ENCODE results near the gene CDKAL1.

The CDKAL1 gene

DNA sequence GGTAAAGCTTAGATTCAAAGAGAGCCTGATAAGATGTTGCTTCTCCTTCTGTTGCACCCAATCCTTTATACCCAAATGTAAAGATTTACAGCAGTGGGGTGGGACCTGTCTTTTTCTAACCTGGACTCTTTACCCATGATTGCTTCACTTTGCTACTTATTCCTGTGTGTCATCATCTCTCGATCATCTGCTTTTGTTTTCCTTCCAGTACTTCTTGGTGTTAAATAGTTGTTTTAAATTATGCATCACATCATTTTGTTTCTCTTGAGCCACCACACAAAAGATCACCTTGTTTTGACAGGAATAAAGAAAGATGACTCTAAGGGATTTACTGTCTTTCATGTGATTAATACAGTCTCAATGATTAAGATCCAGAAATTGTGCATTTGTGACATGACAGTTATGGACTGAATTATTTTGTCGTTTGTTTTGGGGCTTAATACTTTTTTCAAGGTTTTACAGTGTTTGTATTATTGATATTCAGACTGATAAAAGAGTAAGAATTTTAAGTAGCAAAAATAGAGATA lies 123.1 kb downstream of the CDKAL1 start:
- Histone ChIP-seq H3K4me3 (replicated peaks; ENCODE audit: insufficient read depth, low read length) (no peak overlapping the region), H3K27me3 (ENCODE audit: insufficient read depth, poor library complexity, severe bottlenecking) (no peaks in the 10 kb centered on the region), H3K27ac (replicated peaks) (no peak overlapping the region)
- no peak for DNase-seq (ENCODE audit: low read depth in 1 of 2, low spot score in 1 of 2)
- TF ChIP-seq, protein P1, sequence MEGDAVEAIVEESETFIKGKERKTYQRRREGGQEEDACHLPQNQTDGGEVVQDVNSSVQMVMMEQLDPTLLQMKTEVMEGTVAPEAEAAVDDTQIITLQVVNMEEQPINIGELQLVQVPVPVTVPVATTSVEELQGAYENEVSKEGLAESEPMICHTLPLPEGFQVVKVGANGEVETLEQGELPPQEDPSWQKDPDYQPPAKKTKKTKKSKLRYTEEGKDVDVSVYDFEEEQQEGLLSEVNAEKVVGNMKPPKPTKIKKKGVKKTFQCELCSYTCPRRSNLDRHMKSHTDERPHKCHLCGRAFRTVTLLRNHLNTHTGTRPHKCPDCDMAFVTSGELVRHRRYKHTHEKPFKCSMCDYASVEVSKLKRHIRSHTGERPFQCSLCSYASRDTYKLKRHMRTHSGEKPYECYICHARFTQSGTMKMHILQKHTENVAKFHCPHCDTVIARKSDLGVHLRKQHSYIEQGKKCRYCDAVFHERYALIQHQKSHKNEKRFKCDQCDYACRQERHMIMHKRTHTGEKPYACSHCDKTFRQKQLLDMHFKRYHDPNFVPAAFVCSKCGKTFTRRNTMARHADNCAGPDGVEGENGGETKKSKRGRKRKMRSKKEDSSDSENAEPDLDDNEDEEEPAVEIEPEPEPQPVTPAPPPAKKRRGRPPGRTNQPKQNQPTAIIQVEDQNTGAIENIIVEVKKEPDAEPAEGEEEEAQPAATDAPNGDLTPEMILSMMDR (IDR thresholded peaks at IDR 0.05; ENCODE audit: insufficient read depth, low read length) = no peak
- TF ChIP-seq POLR2AphosphoS5 (IDR thresholded peaks at IDR 0.05; ENCODE audit: low read depth) (no peak), SPI1 (IDR thresholded peaks at IDR 0.05; ENCODE audit: borderline replicate concordance, low read depth) (no peak), GABPA (IDR thresholded peaks at IDR 0.05; ENCODE audit: low read depth) (no peak)
- TF ChIP-seq, protein P2, sequence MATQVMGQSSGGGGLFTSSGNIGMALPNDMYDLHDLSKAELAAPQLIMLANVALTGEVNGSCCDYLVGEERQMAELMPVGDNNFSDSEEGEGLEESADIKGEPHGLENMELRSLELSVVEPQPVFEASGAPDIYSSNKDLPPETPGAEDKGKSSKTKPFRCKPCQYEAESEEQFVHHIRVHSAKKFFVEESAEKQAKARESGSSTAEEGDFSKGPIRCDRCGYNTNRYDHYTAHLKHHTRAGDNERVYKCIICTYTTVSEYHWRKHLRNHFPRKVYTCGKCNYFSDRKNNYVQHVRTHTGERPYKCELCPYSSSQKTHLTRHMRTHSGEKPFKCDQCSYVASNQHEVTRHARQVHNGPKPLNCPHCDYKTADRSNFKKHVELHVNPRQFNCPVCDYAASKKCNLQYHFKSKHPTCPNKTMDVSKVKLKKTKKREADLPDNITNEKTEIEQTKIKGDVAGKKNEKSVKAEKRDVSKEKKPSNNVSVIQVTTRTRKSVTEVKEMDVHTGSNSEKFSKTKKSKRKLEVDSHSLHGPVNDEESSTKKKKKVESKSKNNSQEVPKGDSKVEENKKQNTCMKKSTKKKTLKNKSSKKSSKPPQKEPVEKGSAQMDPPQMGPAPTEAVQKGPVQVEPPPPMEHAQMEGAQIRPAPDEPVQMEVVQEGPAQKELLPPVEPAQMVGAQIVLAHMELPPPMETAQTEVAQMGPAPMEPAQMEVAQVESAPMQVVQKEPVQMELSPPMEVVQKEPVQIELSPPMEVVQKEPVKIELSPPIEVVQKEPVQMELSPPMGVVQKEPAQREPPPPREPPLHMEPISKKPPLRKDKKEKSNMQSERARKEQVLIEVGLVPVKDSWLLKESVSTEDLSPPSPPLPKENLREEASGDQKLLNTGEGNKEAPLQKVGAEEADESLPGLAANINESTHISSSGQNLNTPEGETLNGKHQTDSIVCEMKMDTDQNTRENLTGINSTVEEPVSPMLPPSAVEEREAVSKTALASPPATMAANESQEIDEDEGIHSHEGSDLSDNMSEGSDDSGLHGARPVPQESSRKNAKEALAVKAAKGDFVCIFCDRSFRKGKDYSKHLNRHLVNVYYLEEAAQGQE (IDR thresholded peaks at IDR 0.05; ENCODE audit: insufficient replicate concordance, low read depth) = no peak

DNA sequence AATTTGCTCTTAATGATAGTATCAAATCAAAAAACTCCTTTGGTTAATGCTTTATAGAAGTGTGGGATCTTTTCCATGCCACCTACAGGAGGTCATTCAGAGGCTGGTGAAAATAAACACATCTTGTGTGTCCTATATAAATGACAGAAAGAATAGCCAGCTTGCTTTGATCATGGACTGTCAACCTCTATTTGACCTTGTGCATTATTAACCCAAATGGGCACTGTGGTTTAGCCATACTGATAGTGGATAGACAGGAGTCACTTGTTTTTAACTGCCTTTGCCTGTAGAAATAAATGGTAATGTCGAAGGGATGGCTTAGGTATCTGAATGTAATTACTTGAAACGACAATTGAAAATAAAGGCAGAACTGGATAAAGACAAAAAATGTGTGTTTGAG lies 123.8 kb downstream of the CDKAL1 start:
- Histone ChIP-seq H3K27ac (replicated peaks) (peak overlapping the region; percentile 2; the same call in 1 of the 2 replicates), H3K27me3 (ENCODE audit: insufficient read depth, poor library complexity, severe bottlenecking) (no peaks in the 10 kb centered on the region), H3K4me3 (replicated peaks; ENCODE audit: insufficient read depth, low read length) (no peak overlapping the region)
- TF ChIP-seq POLR2AphosphoS5 (IDR thresholded peaks at IDR 0.05; ENCODE audit: low read depth) (no peak), SPI1 (IDR thresholded peaks at IDR 0.05; ENCODE audit: borderline replicate concordance, low read depth) (no peak), GABPA (IDR thresholded peaks at IDR 0.05; ENCODE audit: low read depth) (no peak)
- TF ChIP-seq, protein P1 (IDR thresholded peaks at IDR 0.05; ENCODE audit: insufficient read depth, low read length) = no peak
- TF ChIP-seq, protein P2 (IDR thresholded peaks at IDR 0.05; ENCODE audit: insufficient replicate concordance, low read depth) = no peak
- DNase-seq (ENCODE audit: low read depth in 1 of 2, low spot score in 1 of 2) = no peak

DNA sequence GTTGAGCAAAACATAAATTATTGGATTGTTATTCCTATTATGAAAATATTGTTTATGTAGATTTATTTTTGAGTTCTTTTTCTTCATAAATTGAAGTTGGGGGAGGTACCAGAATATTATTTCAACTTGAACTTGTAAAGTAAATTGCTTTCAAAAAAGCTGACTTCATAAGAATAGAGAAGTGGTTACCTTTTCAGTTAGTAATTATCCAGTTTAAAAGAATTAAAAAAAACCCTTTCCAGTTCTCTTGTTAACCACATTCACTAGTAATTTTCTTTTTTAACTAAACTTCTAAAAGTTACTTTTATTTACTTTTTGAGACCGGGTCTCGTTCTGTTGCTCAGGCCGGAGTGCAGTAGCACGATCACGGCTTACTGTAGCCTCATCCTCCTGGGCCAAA lies 124.3 kb downstream of the CDKAL1 start:
- TF ChIP-seq SPI1 (IDR thresholded peaks at IDR 0.05; ENCODE audit: borderline replicate concordance, low read depth) = peak; percentile 41; the same call in 1 of the 2 replicates
- TF ChIP-seq, protein P2 (IDR thresholded peaks at IDR 0.05; ENCODE audit: insufficient replicate concordance, low read depth) = no peak
- TF ChIP-seq, protein P1 (IDR thresholded peaks at IDR 0.05; ENCODE audit: insufficient read depth, low read length) = no peak
- Histone ChIP-seq H3K27ac (replicated peaks) (no peak overlapping the region), H3K27me3 (ENCODE audit: insufficient read depth, poor library complexity, severe bottlenecking) (no peaks in the 10 kb centered on the region), H3K4me3 (replicated peaks; ENCODE audit: insufficient read depth, low read length) (no peak overlapping the region)
- no peak for DNase-seq (ENCODE audit: low read depth in 1 of 2, low spot score in 1 of 2)
